OCI-LY3 (cell line): ENCODE data around the gene ANKAR.
"Not testable (repeated sequence)": the region's sequence is repeated elsewhere in the genome, so short reads cannot be mapped to it uniquely, and the experiment has no call there.

Experiments
- H2AFZ ChIP-seq: fragments of 200-600, 300-600 bp; shearing (Covaris generic); 2 replicates; pipeline ENCODE4 v1.6.0; 2014; ENCODE audit warnings: antibody characterized with exemption, low read depth, low read length
- H3K27ac ChIP-seq: fragments of 200-600, 300-600 bp; sonication (generic); 2 replicates; pipeline ENCODE4 v1.5.1; 2014; ENCODE audit warnings: mild to moderate bottlenecking, low read length, moderate library complexity, mixed read lengths
- H3K27me3 ChIP-seq: fragments of 200-600, 300-600 bp; sonication (generic); 2 replicates; pipeline ENCODE4 v1.6.1; 2014; ENCODE audit warnings: low read depth, low read length, mixed read lengths
- H3K36me3 ChIP-seq: fragments of 200-600, 300-600 bp; sonication (generic); replicated peaks from 2 replicates; pipeline ENCODE3; 2014; ENCODE audit warnings: low read depth, low read length, mixed read lengths
- H3K4me1 ChIP-seq: fragments of 300-600, 200-600 bp; sonication (generic); 2 replicates; pipeline ENCODE4 v1.6.1; 2014; ENCODE audit warnings: low read length, mixed read lengths
- H3K4me2 ChIP-seq: fragments of 200-600, 300-600 bp; sonication (generic); 2 replicates; pipeline ENCODE4 v1.6.1; 2014; ENCODE audit warnings: low read length, mixed read lengths
- H3K4me3 ChIP-seq: fragments of 300-600, 200-600 bp; sonication (generic); 2 replicates; pipeline ENCODE4 v1.5.1; 2014; ENCODE audit warnings: antibody characterized with exemption, mild to moderate bottlenecking, low read length, moderate library complexity
- H3K79me2 ChIP-seq: fragments of 300-600, 200-600 bp; shearing (Covaris generic); 2 replicates; pipeline ENCODE4 v1.6.1; 2014; ENCODE audit warnings: mild to moderate bottlenecking, low read length, mixed read lengths
- H3K9ac ChIP-seq: fragments of 300-600, 200-600 bp; shearing (Covaris generic); 2 replicates; pipeline ENCODE4 v1.6.0; 2014; ENCODE audit warnings: mild to moderate bottlenecking, low read length, moderate library complexity
- H3K9me3 ChIP-seq: fragments of 200-600, 300-600 bp; shearing (Covaris generic); 2 replicates; pipeline ENCODE4 v1.6.1; 2014; ENCODE audit warnings: low read length, mixed read lengths; ENCODE audit not compliant: insufficient read depth
- H4K20me1 ChIP-seq: fragments of 200-600, 300-600 bp; sonication (generic); 2 replicates; pipeline ENCODE4 v1.6.1; 2016; ENCODE audit warnings: low read length, mixed read lengths; ENCODE audit not compliant: insufficient read depth
- CTCF ChIP-seq: fragments of 200-600, 300-600 bp; sonication (generic); IDR thresholded peaks from 2 replicates; pipeline ENCODE4 v1.5.1; 2014; ENCODE audit warnings: antibody characterized with exemption, low read length, low read depth
- EZH2phosphoT487 ChIP-seq: fragments of 200-600 bp; shearing (Covaris generic); IDR thresholded peaks from 2 replicates; pipeline ENCODE4 v1.6.1; 2018; ENCODE audit warnings: antibody characterized with exemption, mixed run types, low read depth

The ANKAR gene

GRCh38 chr2:189698020-189698887, 23.8 kb downstream of the ANKAR start:
- Histone ChIP-seq H3K4me3 (peak overlapping the region; percentile 74), H3K4me2 (peak overlapping the region; percentile 64), H3K9me3 (no peaks in the 10 kb centered on the region), H2AFZ (peak overlapping the region; percentile 84), H3K4me1 (no peaks in the 10 kb centered on the region), H4K20me1 (no peaks in the 10 kb centered on the region), H3K27ac (no peak overlapping the region), H3K9ac (peak overlapping the region; percentile 45), H3K79me2 (no peaks in the 10 kb centered on the region), H3K27me3 (no peaks in the 10 kb centered on the region), H3K36me3 (no peaks in the 10 kb centered on the region)
- TF ChIP-seq CTCF, result peak; percentile 50
- no peak for TF ChIP-seq EZH2phosphoT487

- Histone ChIP-seq H3K4me2 (no peak overlapping the region), H3K4me1 (no peaks in the 10 kb centered on the region), H2AFZ (no peak overlapping the region), H3K27me3 (no peaks in the 10 kb centered on the region), H3K4me3 (no peak overlapping the region), H3K36me3 (no peaks in the 10 kb centered on the region), H3K27ac (no peak overlapping the region), H3K79me2 (no peaks in the 10 kb centered on the region), H3K9ac (no peak overlapping the region), H4K20me1 (no peaks in the 10 kb centered on the region), H3K9me3 (no peaks in the 10 kb centered on the region)
- no peak for TF ChIP-seq EZH2phosphoT487
- TF ChIP-seq CTCF, result no peak
Measured at GRCh38 chr2:189700681-189701080, 26.2 kb downstream of the ANKAR start.

- Histone ChIP-seq H3K36me3 (no peaks in the 10 kb centered on the region), H3K4me3 (no peak overlapping the region), H3K79me2 (no peaks in the 10 kb centered on the region), H3K27ac (no peak overlapping the region), H3K4me1 (no peaks in the 10 kb centered on the region), H4K20me1 (no peaks in the 10 kb centered on the region), H2AFZ (no peak overlapping the region), H3K27me3 (no peaks in the 10 kb centered on the region), H3K9me3 (no peaks in the 10 kb centered on the region), H3K9ac (no peak overlapping the region), H3K4me2 (no peak overlapping the region)
- no peak for TF ChIP-seq CTCF
- TF ChIP-seq EZH2phosphoT487, result no peak
Measured at GRCh38 chr2:189702071-189702470, 27.6 kb downstream of the ANKAR start.

GRCh38 chr2:189709501-189710221, 35.2 kb downstream of the ANKAR start:
- no peaks in the 10 kb centered on the region for H3K9me3 ChIP-seq
- no peak overlapping the region for H3K9ac ChIP-seq
- H4K20me1 ChIP-seq, result no peaks in the 10 kb centered on the region
- no peak for TF ChIP-seq EZH2phosphoT487
- no peak for TF ChIP-seq CTCF
- H3K27ac ChIP-seq, result no peak overlapping the region
- H3K4me1 ChIP-seq, result no peaks in the 10 kb centered on the region
- H3K27me3 ChIP-seq, result no peaks in the 10 kb centered on the region
- no peaks in the 10 kb centered on the region for H3K79me2 ChIP-seq
- no peak overlapping the region for H3K4me2 ChIP-seq
- no peak overlapping the region for H3K4me3 ChIP-seq
- H3K36me3 ChIP-seq, result no peaks in the 10 kb centered on the region
- no peak overlapping the region for H2AFZ ChIP-seq

GRCh38 chr2:189717593-189717992, 43.1 kb downstream of the ANKAR start:
- H3K9me3 ChIP-seq, result not testable (repeated sequence)

More at GRCh38 chr2:189717593-189717992, 43.1 kb downstream of the ANKAR start:
- not testable (repeated sequence) for H4K20me1 ChIP-seq, H3K9ac ChIP-seq, H3K4me3 ChIP-seq, H3K36me3 ChIP-seq, H3K4me1 ChIP-seq, H3K27ac ChIP-seq, H3K79me2 ChIP-seq, H2AFZ ChIP-seq, H3K27me3 ChIP-seq, H3K4me2 ChIP-seq
